ENCODE measurements around the gene CD1D.

The CD1D gene

GRCh38 chr1:158180741-158181576 is at the start of gene CD1D:
Gene CD1D, plus strand, starts transcription at chr1:158180895. Its CDS starts 207 bp downstream, at chr1:158181102.
- in situ Hi-C loops (cut with HindIII; ENCODE audit: low sequenced_read_pairs): no loop called here

GRCh38 chr1:158131217-158131616 is 49.5 kb upstream of the CD1D start:
- in situ Hi-C loops (cut with HindIII; ENCODE audit: low sequenced_read_pairs): no loop called here

- in situ Hi-C loops (cut with HindIII; ENCODE audit: low sequenced_read_pairs): no loop called here
These were observed 39.9 kb upstream of the CD1D start for GRCh38 chr1:158140764-158141192.

- in situ Hi-C loops (cut with HindIII; ENCODE audit: low sequenced_read_pairs): no loop called here
These were observed 35.4 kb upstream of the CD1D start for GRCh38 chr1:158145173-158145719.

- in situ Hi-C loops (cut with HindIII; ENCODE audit: low sequenced_read_pairs): no loop called here
These were observed 34.5 kb upstream of the CD1D start for GRCh38 chr1:158146165-158146564.

- in situ Hi-C loops (cut with HindIII; ENCODE audit: low sequenced_read_pairs): no loop called here
These were observed 34.0 kb upstream of the CD1D start for GRCh38 chr1:158146739-158147138.

GRCh38 chr1:158147401-158147800 is 33.3 kb upstream of the CD1D start:
- in situ Hi-C loops (cut with HindIII; ENCODE audit: low sequenced_read_pairs): no loop called here

- in situ Hi-C loops (cut with HindIII; ENCODE audit: low sequenced_read_pairs): no loop called here
These were observed 32.8 kb upstream of the CD1D start for GRCh38 chr1:158147869-158148268.

- in situ Hi-C loops (cut with HindIII; ENCODE audit: low sequenced_read_pairs): no loop called here
These were observed 32.2 kb upstream of the CD1D start for GRCh38 chr1:158148468-158148867.

GRCh38 chr1:158149175-158149574 is 31.5 kb upstream of the CD1D start:
- in situ Hi-C loops (cut with HindIII; ENCODE audit: low sequenced_read_pairs): no loop called here

- in situ Hi-C loops (cut with HindIII; ENCODE audit: low sequenced_read_pairs): no loop called here
These were observed 31.0 kb upstream of the CD1D start for GRCh38 chr1:158149577-158150269.

GRCh38 chr1:158150523-158150922 is 30.2 kb upstream of the CD1D start:
- in situ Hi-C loops (cut with HindIII; ENCODE audit: low sequenced_read_pairs): no loop called here

- in situ Hi-C loops (cut with HindIII; ENCODE audit: low sequenced_read_pairs): no loop called here
These were observed 27.5 kb upstream of the CD1D start for GRCh38 chr1:158153179-158153578.

- in situ Hi-C loops (cut with HindIII; ENCODE audit: low sequenced_read_pairs): no loop called here
These were observed 26.8 kb upstream of the CD1D start for GRCh38 chr1:158153746-158154444.

- in situ Hi-C loops (cut with HindIII; ENCODE audit: low sequenced_read_pairs): no loop called here
These were observed 26.2 kb upstream of the CD1D start for GRCh38 chr1:158154501-158154900.

GRCh38 chr1:158155673-158156072 is 25.0 kb upstream of the CD1D start:
- in situ Hi-C loops (cut with HindIII; ENCODE audit: low sequenced_read_pairs): no loop called here

- in situ Hi-C loops (cut with HindIII; ENCODE audit: low sequenced_read_pairs): no loop called here
These were observed 21.1 kb upstream of the CD1D start for GRCh38 chr1:158159597-158159996.

GRCh38 chr1:158161446-158161845 is 19.2 kb upstream of the CD1D start:
- in situ Hi-C loops (cut with HindIII; ENCODE audit: low sequenced_read_pairs): no loop called here

GRCh38 chr1:158163000-158163947 is 17.4 kb upstream of the CD1D start:
- in situ Hi-C loops (cut with HindIII; ENCODE audit: low sequenced_read_pairs): no loop called here

GRCh38 chr1:158169105-158169504 is 11.6 kb upstream of the CD1D start:
- in situ Hi-C loops (cut with HindIII; ENCODE audit: low sequenced_read_pairs): no loop called here
